Activated CD8-positive, alpha-beta T cell treated with anti-CD3 and anti-CD28 coated beads for 36 hours (primary cell): ENCODE data around the gene SPAG9. TPM values are rescaled to one million over a fixed set of nuclear protein-coding genes. Genes with fewer than 3 reads are reported as not detected.
A peak's percentile ranks its signal among the peaks of the same experiment; 100 is the strongest.
"Not testable (repeated sequence)": the region's sequence is repeated elsewhere in the genome, so short reads cannot be mapped to it uniquely, and the experiment has no call there.

ENCODE experiments used
- ATAC-seq: fragments of 200-7000 bp; cut with Tn5 transposase; one replicate; pipeline ENCODE4 v1.10.0; 2021; ENCODE audit warnings: mild to moderate bottlenecking, moderate library complexity
- CTCF ChIA-PET: fragments of 350-600 bp; sonication (Branson Sonifier 250); formaldehyde crosslinking; loops from one replicate; lab custom pipeline; 2021; ENCODE audit warnings: antibody characterized with exemption; lab: Charles Lee
- POLR2A ChIA-PET: fragments of 350-600 bp; sonication (Branson Sonifier 250); formaldehyde crosslinking; loops from one replicate; lab custom pipeline; 2021; ENCODE audit warnings: antibody characterized with exemption; lab: Charles Lee
- DNase-seq: peaks from one replicate; pipeline ENCODE4 v3.0.0-alpha.2; 2020
- H3K27ac Mint-ChIP-seq: one replicate; pipeline ENCODE4 v1.8.0; 2021; ENCODE audit warnings: mild to moderate bottlenecking, mixed read lengths
- H3K27me3 Mint-ChIP-seq: one replicate; pipeline ENCODE4 v1.8.0; 2021; ENCODE audit warnings: mixed read lengths
- H3K36me3 Mint-ChIP-seq: one replicate; pipeline ENCODE4 v1.8.0; 2021; ENCODE audit warnings: low read depth, mixed read lengths
- H3K4me1 Mint-ChIP-seq: one replicate; pipeline ENCODE4 v1.8.0; 2021; ENCODE audit warnings: low read depth, mixed read lengths
- H3K4me3 Mint-ChIP-seq: one replicate; pipeline ENCODE4 v1.8.0; 2021; ENCODE audit warnings: mild to moderate bottlenecking, moderate library complexity, mixed read lengths
- H3K9me3 Mint-ChIP-seq: one replicate; pipeline ENCODE4 v1.8.0; 2021; ENCODE audit warnings: mixed read lengths
- intact Hi-C: fragments of 100-400 bp; cut with micrococcal nuclease; formaldehyde crosslinking; loops from one replicate; pipeline ENCODE4 v1.10.0; 2022
- total RNA-seq, 2 experiments: library from RNA; stranded (reverse); gene quantifications; one replicate each; pipeline ENCODE4 v1.2.3, GENCODE V29; 2021
- TF ChIP-seq, protein P1 (sequence below): fragments of 200-600 bp; IDR thresholded peaks from one replicate; pipeline ENCODE4 v1.8.0; 2022; ENCODE audit warnings: antibody characterized with exemption, mild to moderate bottlenecking

The SPAG9 gene
- total RNA-seq, 2 experiments from 2014 or later, result 54.3 to 59.8 TPM

DNA sequence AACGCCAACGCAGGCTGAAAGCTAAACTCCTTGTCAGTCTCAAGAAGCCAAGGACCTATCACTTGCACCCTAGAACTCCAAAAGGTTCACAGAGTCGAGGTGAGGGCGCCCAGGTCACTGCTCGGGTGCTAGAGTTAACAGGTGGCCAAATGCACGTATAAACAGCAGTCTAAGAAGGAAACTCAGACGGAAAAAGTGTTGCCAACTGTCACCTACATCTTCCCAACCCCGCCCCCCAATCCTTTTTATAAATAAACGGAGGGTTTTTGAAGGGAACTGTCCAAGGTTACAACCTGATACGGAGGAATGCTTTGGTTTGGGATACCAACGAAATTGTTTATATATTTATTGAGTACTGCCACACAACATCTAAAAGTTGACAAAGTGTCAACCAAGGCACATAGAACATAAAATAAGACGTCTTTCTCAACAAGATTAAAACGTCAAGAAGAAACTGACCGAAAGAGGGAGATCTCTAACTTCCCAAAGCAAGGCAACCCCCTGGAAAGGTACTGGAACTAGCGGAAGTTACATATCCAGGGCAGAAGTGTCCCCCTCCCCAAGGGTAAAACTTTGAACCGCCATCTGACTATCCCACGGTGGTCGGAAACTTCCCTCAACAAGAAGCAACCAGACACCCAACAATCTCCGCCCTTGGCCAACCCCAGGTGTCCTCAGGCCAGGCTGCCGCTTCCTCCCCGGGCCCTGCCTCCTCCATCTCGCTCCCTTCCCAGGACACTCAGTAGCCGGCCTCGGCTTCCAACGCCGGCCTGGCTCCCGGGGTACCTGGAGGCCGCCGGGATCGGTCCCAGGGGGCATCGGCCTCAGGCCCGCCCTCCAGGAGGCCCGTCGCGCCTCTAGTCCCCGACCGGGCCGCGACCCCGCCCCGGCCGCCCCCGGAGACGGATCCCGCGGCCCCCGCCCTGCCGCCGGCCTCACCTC is 982 bp downstream of the SPAG9 start:
- intact Hi-C loops, result no loop called here
- Mint-ChIP-seq H3K4me3 (peak overlapping the region; percentile 91), H3K27me3 (no peaks in the 10 kb centered on the region), H3K4me1 (peaks cover 56% of the 10 kb centered on the region), H3K27ac (peak overlapping the region; percentile 95), H3K9me3 (no peaks in the 10 kb centered on the region), H3K36me3 (peaks cover 2% of the 10 kb centered on the region)
- TF ChIP-seq, protein P1, sequence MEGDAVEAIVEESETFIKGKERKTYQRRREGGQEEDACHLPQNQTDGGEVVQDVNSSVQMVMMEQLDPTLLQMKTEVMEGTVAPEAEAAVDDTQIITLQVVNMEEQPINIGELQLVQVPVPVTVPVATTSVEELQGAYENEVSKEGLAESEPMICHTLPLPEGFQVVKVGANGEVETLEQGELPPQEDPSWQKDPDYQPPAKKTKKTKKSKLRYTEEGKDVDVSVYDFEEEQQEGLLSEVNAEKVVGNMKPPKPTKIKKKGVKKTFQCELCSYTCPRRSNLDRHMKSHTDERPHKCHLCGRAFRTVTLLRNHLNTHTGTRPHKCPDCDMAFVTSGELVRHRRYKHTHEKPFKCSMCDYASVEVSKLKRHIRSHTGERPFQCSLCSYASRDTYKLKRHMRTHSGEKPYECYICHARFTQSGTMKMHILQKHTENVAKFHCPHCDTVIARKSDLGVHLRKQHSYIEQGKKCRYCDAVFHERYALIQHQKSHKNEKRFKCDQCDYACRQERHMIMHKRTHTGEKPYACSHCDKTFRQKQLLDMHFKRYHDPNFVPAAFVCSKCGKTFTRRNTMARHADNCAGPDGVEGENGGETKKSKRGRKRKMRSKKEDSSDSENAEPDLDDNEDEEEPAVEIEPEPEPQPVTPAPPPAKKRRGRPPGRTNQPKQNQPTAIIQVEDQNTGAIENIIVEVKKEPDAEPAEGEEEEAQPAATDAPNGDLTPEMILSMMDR, result no peak
- DNase-seq (peak; percentile 59), ATAC-seq (peak; percentile 14)
- ChIA-PET POLR2A (interaction anchor here (0.7 to 4.3 kb wide), 11 partner anchors 10 to 118 kb away, joined by 3 to 28 read pairs (median 3); partner anchors contain the start of gene NME1), CTCF (interaction anchor here (1.5 to 3.2 kb wide), 3 partner anchors 11 to 118 kb away, joined by 4 to 22 read pairs (median 13); partner anchors contain the start of gene NME1)

DNA sequence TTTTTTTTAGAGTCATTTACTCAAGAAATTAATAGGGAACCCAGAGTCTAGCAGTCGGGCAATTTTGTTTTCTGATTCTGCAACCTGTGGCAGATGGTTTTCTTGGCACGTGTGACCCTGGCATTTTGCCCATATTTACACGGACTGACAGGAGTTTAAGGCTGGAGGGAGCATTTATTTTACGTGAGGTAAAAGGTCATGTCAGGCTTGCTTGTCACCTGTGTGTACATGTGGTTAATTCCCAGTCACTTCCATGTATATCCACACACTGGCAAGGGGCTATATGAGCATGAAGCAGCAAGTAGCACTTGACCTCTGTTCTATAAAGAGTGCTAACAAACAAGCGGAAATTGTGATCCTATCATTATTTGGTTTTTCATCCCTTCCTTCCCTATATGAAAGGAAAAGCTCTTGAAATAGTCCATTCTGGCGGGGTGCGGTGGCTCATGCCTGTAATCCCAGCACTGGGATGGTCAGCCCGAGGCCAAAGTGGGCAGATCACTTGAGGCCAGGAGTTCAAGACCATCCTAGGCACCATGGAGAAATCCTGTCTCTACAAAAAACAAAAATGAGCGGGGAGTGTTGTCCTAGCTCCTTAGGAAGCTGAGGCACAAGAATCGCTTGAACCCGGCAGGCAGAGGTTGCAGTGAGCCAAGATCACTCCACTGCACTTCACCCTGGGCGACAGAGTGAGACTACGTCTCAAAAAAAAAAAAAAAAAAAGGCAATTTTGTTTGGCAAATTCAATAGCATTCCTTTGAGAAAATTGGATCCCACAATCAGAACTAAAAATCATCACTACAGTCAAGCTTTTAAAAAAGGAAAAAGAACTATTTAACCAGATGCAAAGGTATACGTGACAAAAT is 2.1 kb downstream of the SPAG9 start:
- DNase-seq (peak; percentile 19), ATAC-seq (no peak)
- ChIA-PET POLR2A (interaction anchor here (1.1 kb wide), 1 partner anchor 14 kb away, joined by 3 read pairs; no protein-coding TSS in a partner anchor), CTCF (interaction anchor here (3.2 kb wide), 2 partner anchors 35 to 117 kb away, joined by 13 to 22 read pairs; partner anchors contain the start of gene NME1)
- TF ChIP-seq, protein P1, result no peak
- Mint-ChIP-seq H3K4me1 (peaks cover 56% of the 10 kb centered on the region), H3K9me3 (no peaks in the 10 kb centered on the region), H3K27ac (no peak overlapping the region), H3K36me3 (peaks cover 2% of the 10 kb centered on the region), H3K27me3 (no peaks in the 10 kb centered on the region), H3K4me3 (peak overlapping the region; percentile 91)
- intact Hi-C loops, result no loop called here

DNA sequence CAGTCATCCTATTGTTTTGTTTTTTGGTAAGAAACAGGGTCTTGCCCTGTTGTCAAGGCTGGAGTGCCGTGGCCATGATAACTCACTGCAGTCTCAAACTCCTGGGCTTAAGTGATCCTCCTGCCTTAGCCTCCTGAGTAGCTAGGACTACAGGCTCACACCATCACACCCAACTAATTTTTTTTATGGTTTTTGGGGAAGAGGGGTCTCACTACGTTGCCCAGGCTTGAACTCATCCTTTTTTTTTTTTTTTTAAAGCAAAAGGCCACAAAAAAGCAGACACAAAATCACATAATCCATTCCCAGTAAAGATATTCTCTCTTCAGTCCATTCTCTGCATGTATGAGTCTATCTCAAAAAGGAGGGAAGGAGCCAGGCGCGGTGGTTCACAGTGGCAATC is 5.5 kb downstream of the SPAG9 start:
- ATAC-seq (no peak), DNase-seq (no peak)
- Mint-ChIP-seq H3K4me3 (no peak overlapping the region), H3K27me3 (no peaks in the 10 kb centered on the region), H3K4me1 (peaks cover 47% of the 10 kb centered on the region), H3K9me3 (no peaks in the 10 kb centered on the region), H3K36me3 (peaks cover 7% of the 10 kb centered on the region), H3K27ac (no peak overlapping the region)
- POLR2A ChIA-PET, result no interaction called here
- CTCF ChIA-PET, result interaction anchor here (0.9 kb wide), 1 partner anchor 9 kb away, joined by 3 read pairs; no protein-coding TSS in a partner anchor
- intact Hi-C loops, result no loop called here
- TF ChIP-seq, protein P1, result no peak

DNA sequence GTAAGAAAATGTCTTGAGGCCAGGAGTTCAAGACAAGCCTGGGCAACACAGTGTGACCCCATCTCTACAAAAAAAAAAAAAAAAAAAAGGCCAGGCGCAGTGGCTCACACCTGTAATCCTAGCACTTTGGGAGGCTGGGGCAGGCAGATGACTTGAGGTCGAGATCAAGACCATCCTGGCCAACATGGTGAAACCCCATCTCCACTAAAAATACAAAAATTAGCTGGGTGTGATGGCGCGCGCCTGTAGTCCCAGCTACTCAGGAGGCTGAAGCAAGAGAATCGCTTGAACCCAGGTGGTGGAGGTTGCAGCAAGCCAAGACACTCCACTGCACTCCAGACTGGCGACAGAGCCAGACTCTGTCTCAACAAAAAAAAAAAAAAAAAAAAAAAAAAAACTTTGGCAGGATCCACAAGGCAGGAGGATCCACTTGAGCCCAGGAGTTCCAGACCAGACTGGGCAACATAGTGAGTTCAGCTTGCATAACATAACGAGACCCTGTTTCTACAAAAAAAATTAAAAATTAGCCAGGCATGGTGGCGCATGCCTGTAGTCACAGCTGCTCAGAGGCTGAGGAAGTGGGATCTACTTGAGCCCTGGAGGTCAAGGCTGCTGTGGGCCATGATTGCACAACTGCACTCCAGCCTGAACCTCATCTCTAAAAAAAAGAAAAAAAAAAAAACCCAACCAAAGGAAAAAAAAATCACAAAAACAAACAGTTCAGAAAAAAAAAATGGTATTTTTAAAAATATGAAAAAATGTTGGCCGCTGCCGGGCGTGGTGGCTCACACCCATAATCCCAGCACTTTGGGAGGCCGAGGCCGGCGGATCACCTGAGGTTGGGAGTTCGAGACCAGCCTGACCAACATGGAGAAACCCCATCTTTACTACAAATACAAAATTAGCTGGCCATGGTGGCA is 8.1 kb downstream of the SPAG9 start:
- H3K4me3 Mint-ChIP-seq, DNase-seq, POLR2A ChIA-PET, H3K36me3 Mint-ChIP-seq, CTCF ChIA-PET, ATAC-seq, intact Hi-C loops, H3K9me3 Mint-ChIP-seq, H3K27me3 Mint-ChIP-seq, H3K27ac Mint-ChIP-seq: not testable (repeated sequence)
- peaks cover 28% of the 10 kb centered on the region for H3K4me1 Mint-ChIP-seq
